ENCODE measurements around the gene HPS3. TPM values are rescaled to one million over a fixed set of nuclear protein-coding genes. Genes with fewer than 3 reads are reported as not detected.

HPS3 gene
- total RNA-seq: 10 to 100 TPM; 33.0 to 33.7 TPM

GRCh38 chr3:149129326-149130205 lies at the start of gene HPS3:
HPS3 (plus strand) TSS chr3:149129638; CDS start chr3:149129724, 86 bp downstream.
- Mint-ChIP-seq H3K27ac (peak within 1 kb of the TSS; percentile 80), H3K4me1 (peaks cover 36% of the 10 kb centered on the region), H3K36me3 (ENCODE audit: low read depth) (peaks cover 14% of the 10 kb centered on the region), H3K9me3 (no peaks in the 10 kb centered on the region), H3K27me3 (peaks cover 16% of the 10 kb centered on the region), H3K4me3 (peak within 1 kb of the TSS; percentile 93)
- DNase-seq: peak; percentile 89
- ChIA-PET CTCF (interaction anchor here (0.6 to 3.8 kb wide), 8 partner anchors 9 to 179 kb away, joined by 3 to 27 read pairs (median 4); no protein-coding TSS in a partner anchor), POLR2A (interaction anchor here (0.7 to 2.2 kb wide), 19 partner anchors 8 to 529 kb away, joined by 3 to 20 read pairs (median 3); partner anchors contain the start of genes GYG1, HLTF and WWTR1)

- Mint-ChIP-seq H3K9me3 (no peaks in the 10 kb centered on the region), H3K27ac (no peak overlapping the region), H3K27me3 (no peaks in the 10 kb centered on the region), H3K4me1 (peaks cover 15% of the 10 kb centered on the region), H3K36me3 (ENCODE audit: low read depth) (peaks cover 11% of the 10 kb centered on the region), H3K4me3 (no peak overlapping the region)
- POLR2A ChIA-PET: no interaction called here
- DNase-seq: no peak
- CTCF ChIA-PET: no interaction called here
These were observed 49.3 kb upstream of the HPS3 start for GRCh38 chr3:149080011-149080698.

- Mint-ChIP-seq H3K9me3 (no peaks in the 10 kb centered on the region), H3K27me3 (no peaks in the 10 kb centered on the region), H3K27ac (no peak overlapping the region), H3K4me3 (no peak overlapping the region), H3K4me1 (peaks cover 19% of the 10 kb centered on the region), H3K36me3 (ENCODE audit: low read depth) (peaks cover 11% of the 10 kb centered on the region)
- ChIA-PET CTCF (no interaction called here), POLR2A (no interaction called here)
- no peak for DNase-seq
These were observed 48.7 kb upstream of the HPS3 start for GRCh38 chr3:149080699-149081091.

- DNase-seq: no peak
- Mint-ChIP-seq H3K27me3 (no peaks in the 10 kb centered on the region), H3K4me3 (no peak overlapping the region), H3K9me3 (no peaks in the 10 kb centered on the region), H3K4me1 (peaks cover 23% of the 10 kb centered on the region), H3K27ac (no peak overlapping the region), H3K36me3 (ENCODE audit: low read depth) (peaks cover 11% of the 10 kb centered on the region)
- ChIA-PET CTCF (no interaction called here), POLR2A (no interaction called here)
These were observed 47.7 kb upstream of the HPS3 start for GRCh38 chr3:149081772-149082171.

- POLR2A ChIA-PET: interaction anchor here (1.0 to 1.6 kb wide), 3 partner anchors 44 to 94 kb away, joined by 3 to 7 read pairs (median 6); partner anchors contain the start of gene GYG1
- CTCF ChIA-PET: interaction anchor here (0.6 to 0.9 kb wide), 2 partner anchors 9 to 94 kb away, joined by 3 read pairs; partner anchors contain the start of gene GYG1
- Mint-ChIP-seq H3K27me3 (no peaks in the 10 kb centered on the region), H3K27ac (peak overlapping the region; percentile 72), H3K36me3 (ENCODE audit: low read depth) (peaks cover 8% of the 10 kb centered on the region), H3K9me3 (no peaks in the 10 kb centered on the region), H3K4me1 (peaks cover 27% of the 10 kb centered on the region), H3K4me3 (peak overlapping the region; percentile 90)
- peak; percentile 33 for DNase-seq
These were observed 43.6 kb upstream of the HPS3 start for GRCh38 chr3:149085828-149086231.

- H3K27ac Mint-ChIP-seq: peak within 1 kb of the TSS; percentile 72
- peaks cover 27% of the 10 kb centered on the region for H3K4me1 Mint-ChIP-seq
- H3K27me3 Mint-ChIP-seq: no peaks in the 10 kb centered on the region
- no peaks in the 10 kb centered on the region for H3K9me3 Mint-ChIP-seq
- ChIA-PET CTCF (interaction anchor here (0.7 to 1.0 kb wide), 2 partner anchors 131 to 133 kb away, joined by 3 read pairs; no protein-coding TSS in a partner anchor), POLR2A (interaction anchor here (0.9 to 1.6 kb wide), 4 partner anchors 44 to 94 kb away, joined by 3 to 7 read pairs (median 6); partner anchors contain the start of gene GYG1)
- H3K4me3 Mint-ChIP-seq: peak within 1 kb of the TSS; percentile 90
- H3K36me3 Mint-ChIP-seq (ENCODE audit: low read depth): peaks cover 8% of the 10 kb centered on the region
- DNase-seq: peak; percentile 90
These were observed 43.0 kb upstream of the HPS3 start, which contains the start of gene HLTF for GRCh38 chr3:149086232-149086988. HLTF (minus strand) TSS chr3:149086533; CDS start chr3:149086336, 197 bp downstream.

DNA sequence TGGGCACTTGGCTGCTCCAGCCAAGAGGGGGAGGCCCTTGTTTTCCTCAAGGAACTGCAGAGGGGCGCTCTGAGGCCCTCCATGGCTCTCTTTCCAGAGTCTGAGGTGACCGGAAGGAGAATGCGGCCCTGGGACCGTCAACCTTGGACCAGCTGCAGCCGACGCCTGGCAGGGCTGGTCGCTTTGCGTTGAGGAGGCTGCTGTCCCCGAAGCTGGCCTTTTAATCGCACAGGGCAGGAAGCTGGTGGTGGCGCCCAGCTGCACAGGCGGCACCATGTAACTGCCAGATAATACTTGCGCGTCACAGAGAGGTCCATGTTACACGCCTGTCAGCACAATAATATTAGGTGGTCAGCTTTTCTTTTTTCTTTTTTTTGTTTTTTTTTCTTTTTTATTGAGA lies 42.2 kb upstream of the HPS3 start:
- peaks cover 27% of the 10 kb centered on the region for H3K4me1 Mint-ChIP-seq
- H3K9me3 Mint-ChIP-seq: no peaks in the 10 kb centered on the region
- no peak overlapping the region for H3K27ac Mint-ChIP-seq
- H3K4me3 Mint-ChIP-seq: no peak overlapping the region
- ChIA-PET CTCF (interaction anchor here (0.7 to 1.0 kb wide), 2 partner anchors 131 to 134 kb away, joined by 3 read pairs; no protein-coding TSS in a partner anchor), POLR2A (interaction anchor here (0.9 kb wide), 1 partner anchor 77 kb away, joined by 5 read pairs; no protein-coding TSS in a partner anchor)
- peaks cover 7% of the 10 kb centered on the region for H3K36me3 Mint-ChIP-seq (ENCODE audit: low read depth)
- no peak for DNase-seq
- no peaks in the 10 kb centered on the region for H3K27me3 Mint-ChIP-seq

- no peak overlapping the region for H3K4me3 Mint-ChIP-seq
- no peaks in the 10 kb centered on the region for H3K9me3 Mint-ChIP-seq
- no peaks in the 10 kb centered on the region for H3K36me3 Mint-ChIP-seq (ENCODE audit: low read depth)
- H3K27me3 Mint-ChIP-seq: no peaks in the 10 kb centered on the region
- no peak for DNase-seq
- no peak overlapping the region for H3K27ac Mint-ChIP-seq
- CTCF ChIA-PET: no interaction called here
- peaks cover 22% of the 10 kb centered on the region for H3K4me1 Mint-ChIP-seq
- POLR2A ChIA-PET: no interaction called here
These were observed 40.0 kb upstream of the HPS3 start for GRCh38 chr3:149089395-149089794.

DNA sequence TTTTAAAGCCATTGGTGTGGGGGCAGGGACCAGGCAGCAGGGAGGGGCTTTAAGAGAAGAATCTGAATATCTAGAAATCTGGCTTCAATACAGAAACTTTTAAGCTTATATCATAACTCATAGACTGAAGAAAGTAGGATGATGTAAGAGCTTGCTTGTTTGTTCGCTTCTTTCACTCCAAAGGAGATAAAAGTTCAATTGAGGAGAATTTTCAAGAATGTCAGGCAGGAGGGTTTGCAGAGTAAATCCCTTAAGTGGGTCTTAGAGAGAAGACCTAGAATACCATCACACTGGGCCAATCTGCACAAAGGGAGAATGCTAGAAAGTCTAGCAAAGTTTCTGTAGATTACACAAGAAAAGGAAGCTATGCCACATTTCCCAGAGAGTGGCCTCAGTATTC lies 39.0 kb upstream of the HPS3 start:
- no peak overlapping the region for H3K27ac Mint-ChIP-seq

DNA sequence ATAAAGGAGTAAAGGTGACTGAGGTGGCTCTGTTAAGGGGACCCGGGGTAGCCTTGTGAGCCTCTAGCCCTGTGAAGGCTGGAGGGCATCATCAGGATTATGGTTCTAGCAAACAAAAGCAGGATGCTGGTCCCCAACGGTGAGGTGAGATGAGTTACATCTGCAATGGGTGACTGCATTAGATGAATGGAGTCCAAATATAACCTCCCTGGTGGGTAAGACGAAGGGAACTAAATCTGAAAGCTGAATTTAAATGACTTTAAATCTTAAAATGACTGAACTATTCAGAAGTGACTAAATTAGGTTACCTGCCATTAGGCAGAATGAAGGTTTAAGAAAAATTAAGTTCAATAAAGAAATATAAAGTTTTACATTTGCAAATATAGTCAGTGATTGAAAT lies 38.5 kb upstream of the HPS3 start:
- Mint-ChIP-seq H3K4me1 (peaks cover 10% of the 10 kb centered on the region), H3K9me3 (no peaks in the 10 kb centered on the region)
- CTCF ChIA-PET: no interaction called here

More for the DNA sequence above, 39.0 kb upstream of the HPS3 start:
- ChIA-PET CTCF (no interaction called here), POLR2A (no interaction called here)
- Mint-ChIP-seq H3K4me1 (peaks cover 14% of the 10 kb centered on the region), H3K4me3 (no peak overlapping the region), H3K9me3 (no peaks in the 10 kb centered on the region), H3K27me3 (no peaks in the 10 kb centered on the region), H3K36me3 (ENCODE audit: low read depth) (no peaks in the 10 kb centered on the region)
- no peak for DNase-seq

GRCh38 chr3:149091983-149092382 lies 37.5 kb upstream of the HPS3 start:
- no peak overlapping the region for H3K27ac Mint-ChIP-seq
- H3K4me3 Mint-ChIP-seq: no peak overlapping the region
- CTCF ChIA-PET: no interaction called here
- POLR2A ChIA-PET: no interaction called here
- H3K27me3 Mint-ChIP-seq: no peaks in the 10 kb centered on the region
- no peaks in the 10 kb centered on the region for H3K9me3 Mint-ChIP-seq
- H3K36me3 Mint-ChIP-seq (ENCODE audit: low read depth): no peaks in the 10 kb centered on the region
- no peak for DNase-seq
- H3K4me1 Mint-ChIP-seq: peaks cover 5% of the 10 kb centered on the region

More for the DNA sequence above, 38.5 kb upstream of the HPS3 start:
- Mint-ChIP-seq H3K27ac (no peak overlapping the region), H3K27me3 (no peaks in the 10 kb centered on the region), H3K36me3 (ENCODE audit: low read depth) (no peaks in the 10 kb centered on the region), H3K4me3 (no peak overlapping the region)
- no peak for DNase-seq
- POLR2A ChIA-PET: no interaction called here

GRCh38 chr3:149095487-149095886 lies 34.0 kb upstream of the HPS3 start:
- Mint-ChIP-seq H3K4me1 (no peaks in the 10 kb centered on the region), H3K27ac (no peak overlapping the region), H3K4me3 (no peak overlapping the region), H3K36me3 (ENCODE audit: low read depth) (no peaks in the 10 kb centered on the region), H3K27me3 (peaks cover 3% of the 10 kb centered on the region), H3K9me3 (no peaks in the 10 kb centered on the region)
- CTCF ChIA-PET: no interaction called here
- no peak for DNase-seq
- POLR2A ChIA-PET: no interaction called here

Measured in activated CD4-positive, alpha-beta memory T cell treated with anti-CD3 and anti-CD28 coated beads, Interleukin-2, amount 10 ng/mL, durations not matched to agents 7 days and 5 days (primary cell).